H54 (cell line): Measurements from ENCODE around the gene SUPT3H.

Experiments used
- DNase-seq: peaks from one replicate; pipeline ENCODE4 v3.0.0; 2011; ENCODE audit warnings: low spot score, mixed read lengths; ENCODE audit not compliant: insufficient read length
- FAIRE-seq: peaks from 3 replicates; lab custom pipeline; 2011; peaks lifted over from hg19 to GRCh38; lab: Jason Lieb, UNC
- POLR2A ChIP-seq: IDR thresholded peaks from 2 replicates; pipeline ENCODE4 v1.6.1; 2011; ENCODE audit warnings: low read depth, mild to moderate bottlenecking, low read length

SUPT3H gene

DNA sequence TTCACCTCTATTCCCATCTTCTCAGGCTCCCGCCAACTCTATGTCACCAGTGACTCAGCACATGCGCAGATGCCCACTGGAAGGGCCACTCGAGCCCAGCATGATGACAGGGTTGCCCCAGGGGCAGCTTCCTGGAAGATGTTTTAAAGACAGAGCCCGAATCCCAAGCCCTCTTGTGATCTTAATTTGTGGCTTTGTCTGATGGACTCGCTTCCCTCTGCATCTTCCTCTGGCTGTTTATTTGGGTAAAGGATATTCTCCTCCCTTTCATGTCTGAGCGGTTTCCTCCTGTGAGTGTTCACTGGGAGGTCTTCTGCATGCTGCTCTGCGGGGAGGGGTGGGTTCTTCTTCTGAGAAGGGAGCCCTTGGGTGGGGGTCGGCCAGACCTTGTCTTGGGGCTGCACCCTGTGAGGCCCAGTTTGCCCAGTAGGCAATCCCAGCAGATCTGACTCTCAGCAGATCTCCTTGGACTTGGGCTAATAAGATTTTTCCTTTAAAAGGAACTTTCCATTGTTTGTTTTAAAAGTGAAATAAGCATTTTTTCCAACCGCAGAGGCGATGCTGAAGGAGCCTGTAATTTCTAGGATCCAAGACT, 589.2 kb downstream of the SUPT3H start:
- FAIRE-seq (no peak), DNase-seq (no peak)
- TF ChIP-seq POLR2A = no peak

DNA sequence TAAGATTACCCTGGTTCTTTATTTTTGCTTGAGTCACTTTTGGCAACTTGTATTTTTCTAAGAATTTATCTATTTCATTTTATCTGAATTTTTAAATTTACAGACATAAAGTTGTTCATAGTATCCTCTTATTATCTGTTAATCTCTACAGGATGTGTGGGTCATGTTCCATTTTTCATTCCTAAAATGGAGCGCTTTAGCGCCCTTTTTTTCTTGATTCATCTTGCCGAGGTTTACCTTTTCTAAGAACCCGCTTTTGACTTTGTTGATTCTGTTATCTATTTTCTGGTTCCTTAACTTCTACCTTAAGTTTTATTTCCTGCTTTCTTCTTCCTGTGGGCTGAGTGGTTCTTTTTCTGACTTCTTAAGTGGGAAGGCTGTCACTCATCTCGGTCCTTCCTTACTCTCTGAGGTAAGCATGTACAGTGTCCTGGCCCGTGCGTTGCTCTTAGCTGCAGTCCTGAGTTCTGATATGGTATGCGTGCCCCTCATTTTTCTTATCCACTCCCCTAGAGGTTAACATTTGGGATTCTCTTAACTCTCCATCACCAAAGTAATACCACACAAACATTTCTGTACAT, 590.4 kb downstream of the SUPT3H start:
- no peak for TF ChIP-seq POLR2A

GRCh38 chr6:44785130-44785529, 592.6 kb downstream of the SUPT3H start:
- FAIRE-seq (no peak), DNase-seq (no peak)
- TF ChIP-seq POLR2A = no peak

More for the DNA sequence above, 590.4 kb downstream of the SUPT3H start:
- FAIRE-seq (no peak), DNase-seq (no peak)

DNA sequence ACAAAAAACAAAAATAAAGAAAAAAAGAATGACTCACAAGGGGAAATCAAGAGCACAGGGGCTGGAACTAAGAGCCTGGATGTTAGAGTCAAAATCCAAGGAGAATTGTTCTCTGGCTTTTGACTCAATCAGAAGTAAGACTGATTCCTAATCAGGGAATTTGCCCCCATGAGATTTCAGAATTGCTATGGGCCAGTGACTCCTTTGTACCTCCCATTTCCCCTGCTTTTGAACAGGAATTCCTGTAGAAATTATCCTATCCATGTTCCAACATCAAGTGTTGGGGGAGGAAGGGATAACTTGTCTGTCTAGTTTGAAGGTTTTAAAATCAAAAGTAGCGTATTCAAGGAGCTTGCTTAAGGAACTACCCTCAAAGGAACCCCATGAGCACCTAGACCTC, 593.5 kb downstream of the SUPT3H start:
- no peak for TF ChIP-seq POLR2A
- DNase-seq = no peak
- no peak for FAIRE-seq

- DNase-seq (no peak), FAIRE-seq (no peak)
- TF ChIP-seq POLR2A = no peak
These were observed 594.8 kb downstream of the SUPT3H start for GRCh38 chr6:44782892-44783291.

DNA sequence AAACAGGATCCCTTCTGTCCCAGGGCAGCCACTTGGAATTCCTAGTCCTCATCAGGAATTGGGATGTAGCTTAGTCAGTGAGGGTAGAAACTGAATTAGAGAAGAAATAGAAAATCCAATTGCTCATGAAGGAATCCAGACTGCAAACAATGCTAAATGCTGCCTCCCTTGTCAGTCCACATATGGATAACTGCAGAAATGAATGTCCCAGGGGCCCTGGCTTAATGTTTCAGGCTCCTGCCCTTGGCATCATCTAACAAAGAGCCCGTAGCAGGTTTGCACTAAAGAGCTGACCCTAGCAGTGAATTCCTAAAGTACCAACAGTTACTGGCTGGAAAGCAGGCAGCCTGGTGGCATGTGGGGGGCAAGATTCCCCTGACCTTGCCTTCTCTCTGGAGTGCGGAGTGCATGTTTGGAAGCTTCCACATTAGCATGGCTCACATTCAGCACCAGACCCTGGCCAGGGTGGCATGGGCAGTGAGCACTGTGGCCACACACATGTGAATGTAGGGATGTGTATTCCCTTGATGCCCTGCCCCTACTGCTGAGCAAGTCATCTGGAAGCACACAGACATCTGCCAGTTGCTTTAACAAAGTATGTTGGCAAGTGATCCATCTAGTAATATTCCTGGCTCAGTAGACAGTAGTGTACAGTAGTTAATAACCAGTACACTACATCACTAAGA, 595.7 kb downstream of the SUPT3H start:
- no peak for DNase-seq
- FAIRE-seq = no peak
- TF ChIP-seq POLR2A = no peak

GRCh38 chr6:44780161-44780560, 597.6 kb downstream of the SUPT3H start:
- no peak for FAIRE-seq
- DNase-seq = no peak
- no peak for TF ChIP-seq POLR2A

- TF ChIP-seq POLR2A = no peak
- DNase-seq = no peak
- FAIRE-seq = no peak
These were observed 598.5 kb downstream of the SUPT3H start for GRCh38 chr6:44779130-44779826.
